Type B pancreatic cell (in vitro differentiated cells): ENCODE data around the gene CAPRIN1. TPM values are rescaled to one million over a fixed set of nuclear protein-coding genes. Genes with fewer than 3 reads are reported as not detected.
"Not testable (repeated sequence)": the region's sequence is repeated elsewhere in the genome, so short reads cannot be mapped to it uniquely, and the experiment has no call there.

Source experiments
- DNase-seq: peaks from one replicate; pipeline ENCODE4 v3.0.0; 2021; ENCODE audit warnings: mixed read lengths; ENCODE audit not compliant: unreplicated experiment; ENCODE audit errors: extremely low spot score
- H3K27ac Mint-ChIP-seq: 2 replicates; pipeline ENCODE4 v1.8.0; 2021; ENCODE audit warnings: mild to moderate bottlenecking, mixed read lengths
- H3K27me3 Mint-ChIP-seq: 2 replicates; pipeline ENCODE4 v1.8.0; 2021; ENCODE audit warnings: mixed read lengths
- H3K36me3 Mint-ChIP-seq: 2 replicates; pipeline ENCODE4 v1.8.0; 2021; ENCODE audit warnings: mixed read lengths
- H3K4me1 Mint-ChIP-seq: one replicate; pipeline ENCODE4 v1.8.0; 2021; ENCODE audit warnings: mixed read lengths; ENCODE audit not compliant: unreplicated experiment
- H3K4me3 Mint-ChIP-seq: 2 replicates; pipeline ENCODE4 v1.8.0; 2021; ENCODE audit warnings: mild to moderate bottlenecking, mixed read lengths
- H3K9me3 Mint-ChIP-seq: 2 replicates; pipeline ENCODE4 v1.8.0; 2021; ENCODE audit warnings: mixed read lengths
- CTCF ChIP-seq: fragments of 200-600 bp; sonication (generic); conservative IDR thresholded peaks from 2 replicates; pipeline ENCODE4 v1.5.0; 2021; ENCODE audit warnings: antibody characterized with exemption, mild to moderate bottlenecking
- total RNA-seq: library from RNA; stranded (reverse); gene quantifications from 2 replicates; pipeline ENCODE4 v1.2.1, GENCODE V29; 2021; ENCODE audit warnings: low replicate concordance

Gene CAPRIN1
- total RNA-seq, 1 donor from 2014 or later: 277 TPM

DNA sequence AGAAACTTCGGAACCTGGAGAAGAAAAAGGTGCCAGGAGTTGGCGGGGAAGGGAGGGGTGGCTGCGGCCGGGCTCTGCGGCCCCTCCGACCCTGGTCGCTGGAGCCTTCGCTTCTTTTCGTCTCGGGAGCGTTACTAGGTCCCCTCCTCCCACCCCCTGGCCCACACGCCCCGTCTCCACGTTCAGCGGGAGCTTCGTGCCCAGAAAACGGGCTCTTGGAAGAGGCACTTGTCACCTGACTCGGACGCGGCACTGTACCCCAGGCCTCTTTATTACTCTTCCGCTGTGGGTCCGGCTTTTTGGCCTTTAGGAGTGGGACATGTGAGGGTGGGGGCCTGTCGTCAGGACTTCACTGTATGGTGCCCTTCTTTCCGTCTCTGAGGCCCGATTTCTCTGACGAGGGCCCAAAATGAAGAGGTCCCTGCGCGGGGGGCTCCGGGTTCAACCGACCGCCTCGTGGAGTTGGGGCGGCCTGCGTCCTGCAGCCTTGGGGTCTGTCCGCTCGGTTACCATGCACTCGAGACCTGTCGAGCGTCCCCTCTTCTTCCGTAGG, 1.2 kb downstream of the CAPRIN1 start:
- H3K27ac Mint-ChIP-seq: peak overlapping the region; percentile 97
- DNase-seq: no peak
- peak overlapping the region; percentile 99 for H3K4me3 Mint-ChIP-seq
- TF ChIP-seq CTCF: no peak
- no peaks in the 10 kb centered on the region for H3K9me3 Mint-ChIP-seq
- H3K4me1 Mint-ChIP-seq: peaks cover 27% of the 10 kb centered on the region
- H3K36me3 Mint-ChIP-seq: peaks cover 22% of the 10 kb centered on the region
- no peaks in the 10 kb centered on the region for H3K27me3 Mint-ChIP-seq

GRCh38 chr11:34053161-34053686, 1.7 kb downstream of the CAPRIN1 start:
- Mint-ChIP-seq H3K27me3 (no peaks in the 10 kb centered on the region), H3K9me3 (no peaks in the 10 kb centered on the region), H3K4me1 (peaks cover 27% of the 10 kb centered on the region), H3K36me3 (peaks cover 22% of the 10 kb centered on the region), H3K4me3 (peak overlapping the region; percentile 99), H3K27ac (peak overlapping the region; percentile 97)
- peak; percentile 74 for DNase-seq
- TF ChIP-seq CTCF: no peak

DNA sequence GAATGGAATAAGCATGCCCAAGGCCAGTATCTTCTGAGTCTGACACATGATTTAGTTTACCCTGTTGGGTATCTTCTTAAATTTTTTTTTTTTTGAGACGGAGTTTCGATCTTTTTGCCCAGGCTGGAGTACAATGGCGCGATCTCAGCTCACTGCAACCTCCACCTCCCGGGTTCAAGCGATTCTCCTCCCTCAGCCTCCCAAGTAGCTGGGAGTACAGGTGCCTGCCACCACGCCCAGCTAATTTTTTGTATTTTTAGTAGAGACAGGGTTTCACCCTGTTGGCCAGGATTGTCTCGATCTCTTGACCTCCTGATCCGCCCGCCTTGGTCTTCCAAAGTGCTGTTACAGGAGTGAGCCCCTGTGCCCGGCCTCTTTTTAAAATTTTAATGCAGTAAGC, 2.8 kb downstream of the CAPRIN1 start:
- Mint-ChIP-seq H3K4me3 (peak overlapping the region; percentile 99), H3K27ac (peak overlapping the region; percentile 97), H3K4me1 (peaks cover 35% of the 10 kb centered on the region), H3K36me3 (peaks cover 30% of the 10 kb centered on the region)
- not testable (repeated sequence) for DNase-seq, H3K9me3 Mint-ChIP-seq, H3K27me3 Mint-ChIP-seq

- H3K9me3 Mint-ChIP-seq: no peaks in the 10 kb centered on the region
- no peak for TF ChIP-seq CTCF
- peak overlapping the region; percentile 56 for H3K27ac Mint-ChIP-seq
- H3K4me1 Mint-ChIP-seq: peaks cover 31% of the 10 kb centered on the region
- peak overlapping the region; percentile 71 for H3K4me3 Mint-ChIP-seq
- H3K27me3 Mint-ChIP-seq: no peaks in the 10 kb centered on the region
- H3K36me3 Mint-ChIP-seq: peaks cover 34% of the 10 kb centered on the region
- DNase-seq: no peak
These were observed 3.9 kb downstream of the CAPRIN1 start for GRCh38 chr11:34055218-34056000.

- no peak for TF ChIP-seq CTCF
- Mint-ChIP-seq H3K36me3 (peaks cover 34% of the 10 kb centered on the region), H3K4me3 (peak overlapping the region; percentile 67), H3K4me1 (peaks cover 30% of the 10 kb centered on the region), H3K27me3 (no peaks in the 10 kb centered on the region), H3K27ac (no peak overlapping the region), H3K9me3 (no peaks in the 10 kb centered on the region)
- no peak for DNase-seq
These were observed 5.1 kb downstream of the CAPRIN1 start for GRCh38 chr11:34056672-34057071.
